Left lung (tissue), 14 donors: ENCODE data around the gene FAM168A. TPM values are rescaled to one million over a fixed set of nuclear protein-coding genes. Genes with fewer than 3 reads are reported as not detected.

Experiments used
- ATAC-seq: fragments of 200-7000 bp; cut with Tn5 transposase; one replicate; pipeline ENCODE4 v1.9.1; 2020; ENCODE audit warnings: moderate library complexity
- DNase-seq, 4 donors: peaks; one replicate each; pipeline ENCODE4 v3.0.0-alpha.2; 2013 to 2020
- H3K27ac ChIP-seq, 2 donors: fragments of 200-600 bp; sonication (generic) in 1 of 2; one replicate each; pipeline versions ENCODE4 v1.5.0 to v1.8.0; 2020 to 2021
- H3K27me3 ChIP-seq, 2 donors: fragments of 200-600 bp; sonication (generic) in 1 of 2; one replicate each; pipeline versions ENCODE4 v1.5.0 to v1.8.0; 2020 to 2021
- H3K36me3 ChIP-seq, 2 donors: fragments of 200-600 bp; sonication (generic) in 1 of 2; one replicate each; pipeline versions ENCODE4 v1.5.0 to v1.8.0; 2020 to 2021
- H3K4me1 ChIP-seq, 2 donors: fragments of 200-600 bp; one replicate each; pipeline ENCODE4 v1.8.0; 2021
- H3K4me3 ChIP-seq, 2 donors: fragments of 200-600 bp; sonication (generic) in 1 of 2; one replicate each; pipeline versions ENCODE4 v1.5.0 to v1.8.0; 2020 to 2021; ENCODE audit warnings: mild to moderate bottlenecking in 1 of 2
- H3K9me3 ChIP-seq, 2 donors: fragments of 200-600 bp; sonication (generic) in 1 of 2; one replicate each; pipeline versions ENCODE4 v1.5.0 to v1.8.0; 2020 to 2021
- intact Hi-C, 2 donors: fragments of 100-400 bp; cut with DNase I; formaldehyde crosslinking; loops; one replicate each; pipeline versions ENCODE4 v1.11.2 to v1.14.2; 2022
- long read RNA-seq, 12 donors: library from polyadenylated mRNA in 2 of 12; unstranded in 2 of 12; transcript quantifications; one replicate each; pipeline ENCODE4 v2.0.0 and lab custom pipeline, GENCODE V29; 2019 to 2026
- polyA plus RNA-seq, 6 donors: library from polyadenylated mRNA; unstranded; fragments of 120-200 nt; gene quantifications; one replicate each; pipeline ENCODE4 v1.2.1, GENCODE V29; 2013; ENCODE audit not compliant: insufficient read length in 6 of 6
- total RNA-seq, 2 donors: library from RNA; stranded (reverse); fragmentation: NEBNext Ultra II Directional; extraction: Animal tissue kit (Norgen Biotek cat#: 25700); gene quantifications; one replicate each; pipeline ENCODE4 v1.2.1, GENCODE V29; 2021
- TF ChIP-seq, protein P1 (sequence below), 2 donors: fragments of 200-600 bp; sonication (generic) in 1 of 2; IDR thresholded peaks; one replicate each; pipeline versions ENCODE4 v1.5.0 to v1.8.0; 2021; ENCODE audit warnings: antibody characterized with exemption in 2 of 2
- donor health status: DM: no; HTN: yes; CAD: no.
- donor health status: DM: no; HTN: no; CAD: no.

FAM168A gene
- total RNA-seq (10 to 100 TPM; 28.2 to 35.6 TPM), polyA plus RNA-seq (10 to 100 TPM; 40.2 to 43.9 (median 42.2) TPM)
- long read RNA-seq, donor 1, transcript FAM168A-202 (8 exons, 1,767 nt), result major isoform, 7 of 23 reads
- long read RNA-seq, donor 1, partial matches to known transcripts, result 16 of 23 reads
- long read RNA-seq, donor 1, other reads (novel, unspliced or antisense), result 0 of 23 reads
- long read RNA-seq, donor 2, full-length matches to known transcripts, result 6 of 6 reads
- long read RNA-seq, donor 2, partial matches to known transcripts, result 0 of 6 reads
- long read RNA-seq, donor 2, other reads (novel, unspliced or antisense), result 0 of 6 reads
- long read RNA-seq, donor 3, partial matches to known transcripts, result 0 of 3 reads
- long read RNA-seq, donor 3, other reads (novel, unspliced or antisense), result 0 of 3 reads
- long read RNA-seq, donor 4, partial matches to known transcripts, result 0 of 2 reads
- long read RNA-seq, donor 4, other reads (novel, unspliced or antisense), result 2 of 2 reads
- long read RNA-seq, donor 5, full-length matches to known transcripts, result 2 of 2 reads
- long read RNA-seq, donor 5, partial matches to known transcripts, result 0 of 2 reads
- long read RNA-seq, donor 5, other reads (novel, unspliced or antisense), result 0 of 2 reads
- long read RNA-seq, donor 6, partial matches to known transcripts, result 0 of 1 reads
- long read RNA-seq, donor 6, other reads (novel, unspliced or antisense), result 0 of 1 reads
- long read RNA-seq, donor 7, result 0 reads
- long read RNA-seq, donor 8, full-length matches to known transcripts, result 6 of 6 reads
- long read RNA-seq, donor 8, partial matches to known transcripts, result 0 of 6 reads
- long read RNA-seq, donor 8, other reads (novel, unspliced or antisense), result 0 of 6 reads
- long read RNA-seq, donor 9, result 0 reads
- long read RNA-seq, donor 10, result 0 reads
- long read RNA-seq, donor 11, full-length matches to known transcripts, result 15 of 54 reads
- long read RNA-seq, donor 11, partial matches to known transcripts, result 39 of 54 reads
- long read RNA-seq, donor 11, other reads (novel, unspliced or antisense), result 0 of 54 reads
- long read RNA-seq, donor 12, partial matches to known transcripts, result 5 of 9 reads
- long read RNA-seq, donor 12, other reads (novel, unspliced or antisense), result 0 of 9 reads

DNA sequence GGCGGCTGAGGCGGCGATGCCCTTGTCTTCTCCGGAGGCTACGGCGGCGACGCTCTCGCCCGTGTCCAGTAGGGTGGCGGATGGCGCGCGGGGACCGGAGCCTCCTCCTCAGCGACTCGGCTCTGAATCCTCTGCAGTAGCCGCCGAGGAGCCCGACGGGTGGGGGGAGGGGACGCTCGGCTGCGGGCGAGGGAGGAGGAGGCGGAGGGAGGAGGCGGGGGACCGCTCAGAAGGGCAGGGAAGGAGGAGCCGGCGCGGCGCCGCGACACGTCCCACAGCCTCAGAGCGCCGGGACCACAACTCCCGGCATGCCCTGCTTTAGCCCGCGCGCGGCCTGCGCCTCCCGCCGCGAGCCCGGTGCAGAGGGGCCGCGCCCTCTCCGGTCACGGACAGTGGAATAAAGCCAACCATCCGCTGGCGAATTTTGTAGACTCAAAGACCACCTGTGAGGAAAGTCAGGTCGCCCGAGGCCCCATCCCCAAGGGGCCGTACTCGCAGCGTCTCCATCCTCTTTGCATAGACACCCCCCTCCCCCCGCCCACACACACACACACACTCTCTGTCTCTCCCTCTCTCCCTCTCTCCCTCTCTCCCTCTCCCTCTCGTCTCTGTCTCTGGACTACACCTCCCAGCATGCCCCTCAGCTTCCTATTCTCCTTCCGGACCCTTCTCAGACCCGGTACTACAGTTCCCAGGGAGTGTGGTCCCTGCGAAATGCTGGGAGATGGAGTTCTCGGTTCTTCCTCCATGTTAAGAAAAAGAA lies at the start of gene FAM168A:
TSS of gene FAM168A (minus strand) at position 157 of the 763 bp plus-strand sequence. CDS start 129,638 bp downstream, outside the sequence.
- intact Hi-C loops, result no loop called here
- no peaks in the 10 kb centered on the region for H3K9me3 ChIP-seq
- DNase-seq (peak; percentile 97 to 99 (median 98)), ATAC-seq (peak; percentile 99)
- H3K27ac ChIP-seq, result peak within 1 kb of the TSS; percentile 82 to 85
- H3K4me3 ChIP-seq, result peak within 1 kb of the TSS; percentile 60 to 89
- H3K36me3 ChIP-seq, result no peaks in the 10 kb centered on the region
- H3K4me1 ChIP-seq, result peaks cover 6 to 23% of the 10 kb centered on the region in 2 donors
- TF ChIP-seq, protein P1, sequence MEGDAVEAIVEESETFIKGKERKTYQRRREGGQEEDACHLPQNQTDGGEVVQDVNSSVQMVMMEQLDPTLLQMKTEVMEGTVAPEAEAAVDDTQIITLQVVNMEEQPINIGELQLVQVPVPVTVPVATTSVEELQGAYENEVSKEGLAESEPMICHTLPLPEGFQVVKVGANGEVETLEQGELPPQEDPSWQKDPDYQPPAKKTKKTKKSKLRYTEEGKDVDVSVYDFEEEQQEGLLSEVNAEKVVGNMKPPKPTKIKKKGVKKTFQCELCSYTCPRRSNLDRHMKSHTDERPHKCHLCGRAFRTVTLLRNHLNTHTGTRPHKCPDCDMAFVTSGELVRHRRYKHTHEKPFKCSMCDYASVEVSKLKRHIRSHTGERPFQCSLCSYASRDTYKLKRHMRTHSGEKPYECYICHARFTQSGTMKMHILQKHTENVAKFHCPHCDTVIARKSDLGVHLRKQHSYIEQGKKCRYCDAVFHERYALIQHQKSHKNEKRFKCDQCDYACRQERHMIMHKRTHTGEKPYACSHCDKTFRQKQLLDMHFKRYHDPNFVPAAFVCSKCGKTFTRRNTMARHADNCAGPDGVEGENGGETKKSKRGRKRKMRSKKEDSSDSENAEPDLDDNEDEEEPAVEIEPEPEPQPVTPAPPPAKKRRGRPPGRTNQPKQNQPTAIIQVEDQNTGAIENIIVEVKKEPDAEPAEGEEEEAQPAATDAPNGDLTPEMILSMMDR (IDR thresholded peaks at IDR 0.05), result peak in 1 of 2 donors; percentile 38
- H3K27me3 ChIP-seq, result no peaks in the 10 kb centered on the region

GRCh38 chr11:73647459-73648100 lies 49.7 kb upstream of the FAM168A start:
- Histone ChIP-seq H3K27ac (no peak overlapping the region), H3K27me3 (peaks cover 0 to 31% of the 10 kb centered on the region in 2 donors), H3K36me3 (no peaks in the 10 kb centered on the region), H3K4me3 (peak overlapping the region; percentile 6 to 26), H3K9me3 (no peaks in the 10 kb centered on the region), H3K4me1 (peaks cover 0 to 16% of the 10 kb centered on the region in 2 donors)
- TF ChIP-seq, protein P1 (IDR thresholded peaks at IDR 0.05), result no peak
- ATAC-seq (peak; percentile 99), DNase-seq (peak; percentile 39 to 95 (median 88))
- intact Hi-C loops, result no loop called here

DNA sequence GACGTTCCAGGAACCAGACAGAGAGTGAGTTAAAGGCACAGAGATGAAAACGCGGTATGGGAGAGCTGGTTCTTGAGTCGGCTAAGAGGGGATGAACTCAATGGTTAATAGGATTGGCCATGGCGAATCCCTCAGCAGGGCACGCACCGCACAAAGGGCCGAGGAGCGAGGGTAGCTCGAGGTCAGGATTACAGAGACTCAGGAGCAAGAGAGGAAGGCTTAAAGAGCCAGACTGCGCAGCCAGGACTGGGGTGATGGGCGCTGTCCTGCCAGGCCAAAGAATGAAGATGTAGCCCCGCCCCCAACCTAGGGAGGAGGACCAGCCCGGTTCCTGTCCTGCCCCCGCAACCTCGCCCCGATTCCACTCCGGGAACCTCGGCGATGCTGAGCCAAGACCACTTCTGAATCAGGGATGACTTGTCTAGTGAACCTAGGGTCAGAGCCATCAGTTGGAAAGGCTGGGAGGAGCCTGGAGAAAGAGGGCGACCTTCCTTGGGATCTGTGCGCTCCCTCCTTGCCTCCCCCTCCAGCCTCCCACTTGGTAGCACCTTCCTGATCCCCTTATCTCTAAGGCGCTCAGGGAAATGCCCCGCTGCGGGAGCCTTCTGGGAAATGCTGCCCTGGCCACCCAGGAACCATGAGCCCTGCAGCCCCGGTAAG lies 48.2 kb upstream of the FAM168A start, which contains the start of gene PLEKHB1:
TSS of gene PLEKHB1 (plus strand) at position 610 of the 660 bp plus-strand sequence. CDS start at position 638, 28 bp downstream.
- H3K27ac ChIP-seq, result no peak within 1 kb of the TSS
- no peaks in the 10 kb centered on the region for H3K36me3 ChIP-seq
- DNase-seq, result no peak
- peaks cover 0 to 16% of the 10 kb centered on the region in 2 donors for H3K4me1 ChIP-seq
- no peak for ATAC-seq
- intact Hi-C loops, result no loop called here
- peaks cover 0 to 31% of the 10 kb centered on the region in 2 donors for H3K27me3 ChIP-seq
- no peaks in the 10 kb centered on the region for H3K9me3 ChIP-seq
- TF ChIP-seq, protein P1 (IDR thresholded peaks at IDR 0.05), result no peak
- peak within 1 kb of the TSS; percentile 6 to 26 for H3K4me3 ChIP-seq
